Activated CD8-positive, alpha-beta T cell treated with anti-CD3 and anti-CD28 coated beads, Interleukin-2, amount 10 ng/mL, durations not matched to agents 7 days and 5 days (primary cell): ENCODE data around the gene THADA. TPM values are rescaled to one million over a fixed set of nuclear protein-coding genes. Genes with fewer than 3 reads are reported as not detected.

Source experiments
- ATAC-seq: fragments of 150-1000 bp; cut with Tn5 transposase; one replicate; pipeline ENCODE4 v1.10.0; 2021; ENCODE audit warnings: moderate library complexity
- CTCF ChIA-PET: fragments of 350-600 bp; sonication (Branson Sonifier 250); formaldehyde crosslinking; loops from one replicate; lab custom pipeline; 2021; ENCODE audit warnings: antibody characterized with exemption; lab: Charles Lee
- POLR2A ChIA-PET: fragments of 350-600 bp; sonication (Branson Sonifier 250); formaldehyde crosslinking; loops from one replicate; lab custom pipeline; 2021; ENCODE audit warnings: antibody characterized with exemption; lab: Charles Lee
- DNase-seq: peaks from one replicate; pipeline ENCODE4 v3.0.0-alpha.2; 2020
- H3K27ac Mint-ChIP-seq: one replicate; pipeline ENCODE4 v1.8.0; 2021; ENCODE audit warnings: mild to moderate bottlenecking, mixed read lengths
- H3K27me3 Mint-ChIP-seq: one replicate; pipeline ENCODE4 v1.8.0; 2021; ENCODE audit warnings: low read depth, mixed read lengths
- H3K36me3 Mint-ChIP-seq: one replicate; pipeline ENCODE4 v1.8.0; 2021; ENCODE audit warnings: low read depth, mixed read lengths
- H3K4me1 Mint-ChIP-seq: one replicate; pipeline ENCODE4 v1.8.0; 2021; ENCODE audit warnings: low read depth, mixed read lengths
- H3K4me3 Mint-ChIP-seq: one replicate; pipeline ENCODE4 v1.8.0; 2021; ENCODE audit warnings: mild to moderate bottlenecking, mixed read lengths
- H3K9me3 Mint-ChIP-seq: one replicate; pipeline ENCODE4 v1.8.0; 2022; ENCODE audit warnings: mixed read lengths; ENCODE audit not compliant: insufficient read depth
- total RNA-seq, 2 experiments: library from RNA; stranded (reverse); gene quantifications; one replicate each; pipeline ENCODE4 v1.2.3, GENCODE V29; 2021

THADA gene
- total RNA-seq, 2 experiments from 2014 or later = 27.0 to 31.9 TPM

DNA sequence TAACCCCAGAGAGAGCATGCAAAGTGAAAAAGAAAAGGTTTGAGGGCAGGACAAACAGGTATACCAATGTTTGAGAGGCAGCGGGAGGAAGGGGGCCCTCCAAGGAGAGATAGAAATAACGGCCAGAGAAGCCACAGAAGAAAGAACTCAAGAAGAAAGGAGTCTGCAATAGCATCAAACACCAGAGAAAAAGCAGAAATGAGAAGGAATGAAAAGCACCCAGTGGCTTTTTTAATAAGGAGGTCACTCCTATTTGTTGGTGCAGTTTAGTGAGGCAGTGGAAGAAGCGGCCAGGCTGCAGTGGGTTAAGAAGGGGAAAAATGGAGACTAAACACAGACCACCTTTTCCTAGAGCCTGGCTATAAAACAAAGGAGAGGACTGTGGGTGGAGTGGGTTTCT lies 177.2 kb downstream of the THADA start:
- Mint-ChIP-seq H3K36me3 (peaks cover 14% of the 10 kb centered on the region), H3K4me3 (no peak overlapping the region), H3K27me3 (no peaks in the 10 kb centered on the region), H3K9me3 (no peaks in the 10 kb centered on the region), H3K4me1 (peaks cover 4% of the 10 kb centered on the region), H3K27ac (no peak overlapping the region)
- no peak for DNase-seq
- POLR2A ChIA-PET = no interaction called here
- no peak for ATAC-seq
- CTCF ChIA-PET = no interaction called here

DNA sequence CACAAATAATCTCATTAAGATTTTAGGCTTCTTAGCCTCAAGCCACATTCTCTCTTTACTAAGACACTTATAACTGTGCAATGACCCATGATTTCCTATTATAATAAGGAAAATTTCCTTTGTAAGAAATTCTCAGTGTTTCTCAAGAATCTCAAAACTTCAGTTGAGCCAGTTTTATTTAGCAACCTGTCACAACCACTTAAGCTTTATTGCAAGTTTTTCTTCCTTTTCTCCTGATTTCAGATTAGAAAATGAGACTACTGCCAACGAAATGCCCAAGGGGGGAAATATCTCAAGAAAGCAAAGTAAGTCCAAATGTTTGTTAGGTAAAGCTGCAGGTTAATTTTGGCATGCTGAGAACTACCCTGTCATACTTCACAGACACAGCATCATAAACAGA lies 178.5 kb downstream of the THADA start:
- H3K4me1 Mint-ChIP-seq = peaks cover 2% of the 10 kb centered on the region
- ChIA-PET POLR2A (no interaction called here), CTCF (no interaction called here)
- ATAC-seq (no peak), DNase-seq (no peak)
- no peaks in the 10 kb centered on the region for H3K27me3 Mint-ChIP-seq
- H3K4me3 Mint-ChIP-seq = no peak overlapping the region
- H3K27ac Mint-ChIP-seq = no peak overlapping the region
- H3K36me3 Mint-ChIP-seq = peaks cover 13% of the 10 kb centered on the region
- no peaks in the 10 kb centered on the region for H3K9me3 Mint-ChIP-seq

DNA sequence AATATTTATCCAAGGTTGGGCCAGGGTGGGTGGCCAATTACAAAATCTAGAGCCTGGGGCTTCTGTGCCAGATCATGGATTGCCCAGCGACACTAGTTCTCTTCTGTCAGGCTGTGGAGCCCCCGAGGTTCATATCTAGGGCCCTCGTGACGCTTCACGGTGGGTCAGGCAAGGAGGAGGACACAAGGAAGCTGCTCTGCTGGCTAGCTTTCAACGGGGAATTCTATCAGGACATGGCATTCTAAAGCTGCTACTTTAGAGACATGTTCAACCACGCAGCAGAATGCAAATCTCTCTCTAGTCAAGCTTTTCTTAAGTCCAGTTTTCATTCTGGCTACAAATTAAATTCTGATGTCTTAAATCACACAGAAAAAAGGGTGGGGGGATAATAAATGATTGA lies 180.2 kb downstream of the THADA start:
- Mint-ChIP-seq H3K27me3 (no peaks in the 10 kb centered on the region), H3K4me1 (peaks cover 2% of the 10 kb centered on the region), H3K27ac (no peak overlapping the region), H3K9me3 (no peaks in the 10 kb centered on the region), H3K4me3 (no peak overlapping the region), H3K36me3 (peaks cover 7% of the 10 kb centered on the region)
- CTCF ChIA-PET = no interaction called here
- DNase-seq (no peak), ATAC-seq (no peak)
- POLR2A ChIA-PET = no interaction called here

DNA sequence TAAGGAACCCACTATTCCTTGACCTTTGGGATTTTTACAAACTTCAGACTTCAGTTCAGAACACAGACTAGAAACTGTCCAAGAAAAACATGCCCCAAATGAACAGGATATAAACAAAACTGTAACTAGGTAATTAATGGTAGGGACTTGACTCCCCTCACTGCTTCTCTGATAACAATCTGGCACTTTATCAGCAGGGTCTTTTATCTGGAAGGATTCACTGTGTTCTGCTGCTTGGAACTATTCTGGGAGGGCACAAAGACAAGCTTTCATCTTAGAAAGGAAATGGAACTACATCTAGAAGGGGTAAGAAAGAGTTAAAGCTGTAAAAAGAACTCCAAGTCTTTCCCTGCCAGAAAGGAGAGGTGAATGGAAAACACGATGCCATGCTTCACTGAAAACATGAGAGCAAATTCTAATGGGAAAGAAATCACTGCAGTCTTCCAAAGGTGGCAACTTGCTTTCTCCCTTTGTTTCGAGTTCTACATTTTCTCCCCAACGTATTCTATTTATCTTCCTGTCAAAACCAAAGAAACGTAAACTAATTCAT lies 181.2 kb downstream of the THADA start:
- no peaks in the 10 kb centered on the region for H3K27me3 Mint-ChIP-seq
- H3K36me3 Mint-ChIP-seq = peaks cover 7% of the 10 kb centered on the region
- POLR2A ChIA-PET = no interaction called here
- no peak for ATAC-seq
- no peak overlapping the region for H3K4me3 Mint-ChIP-seq
- CTCF ChIA-PET = no interaction called here
- H3K9me3 Mint-ChIP-seq = no peaks in the 10 kb centered on the region
- peaks cover 2% of the 10 kb centered on the region for H3K4me1 Mint-ChIP-seq
- no peak overlapping the region for H3K27ac Mint-ChIP-seq
- no peak for DNase-seq

DNA sequence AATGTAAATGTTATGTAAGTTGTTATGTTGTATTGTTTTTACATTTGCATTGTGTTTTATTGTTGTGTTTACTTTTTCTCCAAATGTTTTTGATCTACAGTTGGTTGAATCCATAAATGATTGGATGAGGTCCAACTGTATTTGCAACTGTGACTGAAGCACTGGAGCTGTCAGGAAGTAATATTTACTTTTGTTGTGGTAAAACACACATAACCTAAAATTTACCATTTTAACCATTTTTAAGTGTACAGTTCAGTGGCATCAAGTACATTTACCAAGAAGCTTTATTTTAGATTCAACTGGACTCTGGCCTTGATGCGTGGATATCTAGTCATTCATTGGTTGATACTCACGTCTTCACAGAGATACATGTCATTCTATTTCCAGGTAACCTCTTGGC lies 181.8 kb downstream of the THADA start:
- ChIA-PET CTCF (interaction anchor here (0.5 kb wide), 1 partner anchor 13 kb away, joined by 3 read pairs; no protein-coding TSS in a partner anchor), POLR2A (no interaction called here)
- Mint-ChIP-seq H3K4me3 (no peak overlapping the region), H3K27ac (no peak overlapping the region), H3K27me3 (no peaks in the 10 kb centered on the region), H3K9me3 (no peaks in the 10 kb centered on the region), H3K4me1 (peaks cover 2% of the 10 kb centered on the region), H3K36me3 (peaks cover 5% of the 10 kb centered on the region)
- DNase-seq (no peak), ATAC-seq (no peak)

DNA sequence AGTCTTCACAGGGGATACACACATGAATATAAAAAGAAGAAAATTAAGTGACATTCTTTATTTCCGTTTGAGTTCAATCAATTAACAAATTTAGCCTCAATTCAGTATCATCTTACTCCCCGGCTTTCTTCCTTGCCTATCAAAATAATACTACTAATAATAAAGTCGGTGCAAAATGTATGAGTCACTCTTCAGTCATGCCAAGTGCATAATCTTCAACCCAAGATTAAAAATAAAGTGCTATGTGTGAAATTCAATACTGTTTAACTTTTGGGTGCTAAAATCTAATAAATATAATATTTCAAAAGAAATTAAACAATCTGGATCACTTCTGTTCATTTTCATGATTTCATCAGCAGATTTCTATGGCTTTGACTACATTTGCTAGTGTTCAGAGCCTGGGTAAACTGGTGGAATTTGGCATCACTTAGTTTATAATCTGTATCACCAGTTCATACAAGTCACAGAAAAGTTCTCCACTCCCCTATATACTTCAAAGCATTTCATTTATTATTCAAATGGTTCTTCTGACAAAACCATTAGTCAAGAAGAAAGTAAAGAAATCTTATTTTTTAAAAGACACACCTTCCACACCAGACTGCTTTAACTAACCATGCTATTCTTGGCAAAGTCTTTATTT lies 183.6 kb downstream of the THADA start:
- ATAC-seq (no peak), DNase-seq (no peak)
- CTCF ChIA-PET = interaction anchor here (1.2 kb wide), 1 partner anchor 11 kb away, joined by 5 read pairs; no protein-coding TSS in a partner anchor
- POLR2A ChIA-PET = no interaction called here
- Mint-ChIP-seq H3K4me3 (no peak overlapping the region), H3K36me3 (peaks cover 2% of the 10 kb centered on the region), H3K27ac (no peak overlapping the region), H3K4me1 (peaks cover 2% of the 10 kb centered on the region), H3K9me3 (no peaks in the 10 kb centered on the region), H3K27me3 (no peaks in the 10 kb centered on the region)

DNA sequence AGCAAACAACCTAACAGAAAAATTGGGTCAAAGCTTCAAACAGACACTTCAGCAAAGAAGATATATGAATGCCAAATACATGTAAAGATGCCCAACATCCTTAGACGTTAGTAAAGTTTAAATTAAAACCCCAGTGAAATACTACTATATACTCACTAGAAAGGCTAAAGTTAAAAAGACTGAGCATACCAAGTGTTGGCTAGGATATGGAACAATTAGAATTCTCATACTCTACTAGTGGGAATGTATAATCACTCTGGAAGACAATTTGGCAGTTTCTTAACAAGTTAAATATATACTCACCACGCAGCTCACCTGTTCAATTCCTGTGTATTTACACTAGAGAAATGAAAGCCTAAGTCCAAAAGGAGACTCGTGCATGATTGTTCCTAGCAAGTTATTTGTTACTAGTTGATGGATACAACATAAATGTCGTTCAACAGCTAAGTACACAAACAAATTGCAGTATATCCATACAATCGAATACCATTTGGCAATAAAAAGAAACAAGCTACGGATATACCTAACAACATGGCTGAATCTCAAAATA lies 185.7 kb downstream of the THADA start:
- Mint-ChIP-seq H3K27ac (no peak overlapping the region), H3K9me3 (no peaks in the 10 kb centered on the region), H3K27me3 (no peaks in the 10 kb centered on the region), H3K4me1 (peaks cover 2% of the 10 kb centered on the region), H3K4me3 (no peak overlapping the region), H3K36me3 (peaks cover 2% of the 10 kb centered on the region)
- DNase-seq (no peak), ATAC-seq (no peak)
- POLR2A ChIA-PET = no interaction called here
- CTCF ChIA-PET = interaction anchor here (0.5 kb wide), 1 partner anchor 322 kb away, joined by 3 read pairs; no protein-coding TSS in a partner anchor

DNA sequence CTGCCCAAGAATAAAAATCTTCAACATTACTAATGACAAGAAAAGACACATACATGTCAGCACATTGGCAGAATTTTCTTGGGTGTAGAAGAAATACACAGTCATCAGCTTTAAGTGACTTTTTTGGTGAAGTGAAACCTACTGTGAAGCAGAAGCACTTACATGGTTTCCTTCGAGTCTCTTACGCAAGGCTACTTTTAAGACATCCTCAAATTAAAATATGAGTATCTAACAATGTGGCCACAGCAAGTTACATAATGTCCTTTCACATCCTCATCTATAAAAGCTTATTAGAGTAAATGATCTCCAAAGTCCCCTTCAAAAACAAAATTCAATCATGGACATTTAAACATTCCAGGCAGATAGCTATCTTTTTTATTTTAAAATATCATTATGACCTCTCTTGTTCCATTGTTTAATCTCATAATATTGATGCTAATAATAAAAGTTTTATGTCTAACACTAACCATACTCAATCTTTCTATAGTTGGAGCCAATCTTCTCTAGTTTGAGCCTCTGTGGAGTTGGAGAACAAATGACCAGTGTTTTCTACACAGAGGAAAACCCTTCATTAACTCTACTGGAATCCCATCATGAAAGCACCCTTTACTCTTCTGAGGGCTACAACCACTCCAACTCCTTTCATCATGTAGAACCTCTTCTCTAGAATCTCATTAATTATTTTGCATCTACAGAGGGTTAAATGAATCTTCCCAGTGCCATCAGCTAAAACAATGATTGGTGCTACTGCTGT lies 187.3 kb downstream of the THADA start:
- ATAC-seq = no peak
- H3K36me3 Mint-ChIP-seq = peaks cover 2% of the 10 kb centered on the region
- ChIA-PET POLR2A (no interaction called here), CTCF (interaction anchor here (0.9 kb wide), 1 partner anchor 21 kb away, joined by 3 read pairs; no protein-coding TSS in a partner anchor)
- no peaks in the 10 kb centered on the region for H3K4me1 Mint-ChIP-seq
- no peaks in the 10 kb centered on the region for H3K27me3 Mint-ChIP-seq
- H3K27ac Mint-ChIP-seq = no peak overlapping the region
- H3K4me3 Mint-ChIP-seq = no peak overlapping the region
- no peak for DNase-seq
- H3K9me3 Mint-ChIP-seq = no peaks in the 10 kb centered on the region

DNA sequence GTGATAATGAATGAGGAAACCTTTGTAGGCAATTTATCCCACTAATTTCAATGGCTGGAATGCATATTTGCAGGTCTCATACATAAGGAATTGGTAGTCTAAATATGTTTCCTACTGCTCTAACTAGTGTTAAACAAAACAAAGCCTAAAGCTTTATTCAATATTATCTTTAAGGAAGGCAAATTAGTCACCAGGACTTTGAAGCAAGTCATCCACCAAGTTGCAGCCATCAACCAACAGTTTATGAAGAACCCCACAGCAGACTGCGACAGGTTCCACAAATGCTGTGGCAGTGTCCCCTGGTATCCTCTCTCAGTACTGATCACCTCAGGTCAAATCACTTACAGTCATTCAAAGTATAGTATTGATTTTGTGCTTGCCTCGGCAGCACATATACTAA lies 187.9 kb downstream of the THADA start:
- CTCF ChIA-PET = interaction anchor here (0.9 kb wide), 1 partner anchor 20 kb away, joined by 3 read pairs; no protein-coding TSS in a partner anchor
- no peak overlapping the region for H3K4me3 Mint-ChIP-seq
- H3K36me3 Mint-ChIP-seq = peaks cover 2% of the 10 kb centered on the region
- H3K27ac Mint-ChIP-seq = no peak overlapping the region
- H3K27me3 Mint-ChIP-seq = no peaks in the 10 kb centered on the region
- no peaks in the 10 kb centered on the region for H3K9me3 Mint-ChIP-seq
- ATAC-seq (no peak), DNase-seq (no peak)
- POLR2A ChIA-PET = no interaction called here
- H3K4me1 Mint-ChIP-seq = no peaks in the 10 kb centered on the region

DNA sequence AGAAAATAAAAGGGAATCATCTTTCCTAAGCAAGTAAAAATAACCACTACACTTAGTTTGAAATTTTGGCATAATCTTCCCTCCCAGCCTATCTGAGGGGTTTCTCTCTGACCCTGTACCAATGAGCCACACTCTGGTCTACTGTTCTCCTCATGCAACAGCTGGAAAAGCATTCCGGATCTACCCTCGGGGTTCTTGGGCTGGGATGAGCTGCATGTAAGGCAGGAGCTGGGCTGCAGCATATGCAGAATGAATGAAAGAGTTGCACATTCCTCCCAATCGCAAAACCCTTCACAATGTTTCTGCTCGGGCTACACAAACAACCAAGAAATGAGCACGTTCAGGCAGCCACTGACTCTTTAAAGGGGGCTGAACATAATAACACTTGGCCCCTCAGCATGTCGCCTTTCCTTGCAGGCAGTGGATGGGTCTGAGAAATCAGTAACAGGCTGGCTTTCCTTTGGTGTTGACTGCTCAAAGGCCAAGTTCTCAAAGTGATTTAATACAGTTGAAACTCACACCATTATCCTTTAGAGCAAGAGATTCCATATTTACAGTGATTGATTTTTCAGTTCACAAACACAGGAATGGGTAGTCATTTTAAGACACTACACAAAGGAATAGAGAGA lies 189.1 kb downstream of the THADA start:
- no peak overlapping the region for H3K4me3 Mint-ChIP-seq
- DNase-seq = no peak

DNA sequence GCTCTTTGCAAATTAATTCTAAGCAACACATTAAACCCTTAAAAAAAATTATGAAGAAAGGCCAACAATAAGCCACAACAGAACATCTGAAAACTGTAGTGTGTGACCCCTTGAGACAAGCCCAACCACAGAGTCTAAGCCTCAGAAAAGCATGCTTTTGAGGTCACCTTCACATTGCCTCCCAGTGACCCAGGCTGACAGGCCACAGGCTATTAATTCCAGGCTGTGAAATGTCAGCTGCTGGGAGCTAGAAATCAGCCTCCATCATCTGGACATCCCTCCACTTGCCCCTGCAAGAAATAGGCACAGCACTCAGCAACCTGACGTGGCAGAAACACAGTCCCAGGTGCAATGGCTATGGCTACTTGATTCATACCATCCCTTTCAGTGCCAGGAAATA lies 190.0 kb downstream of the THADA start:
- no peaks in the 10 kb centered on the region for H3K9me3 Mint-ChIP-seq
- no peaks in the 10 kb centered on the region for H3K36me3 Mint-ChIP-seq
- ChIA-PET CTCF (no interaction called here), POLR2A (no interaction called here)
- H3K4me1 Mint-ChIP-seq = peaks cover 7% of the 10 kb centered on the region
- DNase-seq (no peak), ATAC-seq (no peak)
- no peaks in the 10 kb centered on the region for H3K27me3 Mint-ChIP-seq
- no peak overlapping the region for H3K27ac Mint-ChIP-seq
- no peak overlapping the region for H3K4me3 Mint-ChIP-seq

More for the DNA sequence above, 189.1 kb downstream of the THADA start:
- CTCF ChIA-PET = no interaction called here
- H3K27me3 Mint-ChIP-seq = no peaks in the 10 kb centered on the region
- H3K9me3 Mint-ChIP-seq = no peaks in the 10 kb centered on the region
- no peak overlapping the region for H3K27ac Mint-ChIP-seq
- ATAC-seq = no peak
- peaks cover 7% of the 10 kb centered on the region for H3K4me1 Mint-ChIP-seq
- H3K36me3 Mint-ChIP-seq = no peaks in the 10 kb centered on the region
- POLR2A ChIA-PET = no interaction called here
